Measurements from ENCODE around the gene CSF1R.
"Not testable (repeated sequence)": the region's sequence is repeated elsewhere in the genome, so short reads cannot be mapped to it uniquely, and the experiment has no call there.

The CSF1R gene

GRCh38 chr5:150103678-150104549 is 17.6 kb upstream of the CSF1R start:
- DNase-seq: no peak

DNA sequence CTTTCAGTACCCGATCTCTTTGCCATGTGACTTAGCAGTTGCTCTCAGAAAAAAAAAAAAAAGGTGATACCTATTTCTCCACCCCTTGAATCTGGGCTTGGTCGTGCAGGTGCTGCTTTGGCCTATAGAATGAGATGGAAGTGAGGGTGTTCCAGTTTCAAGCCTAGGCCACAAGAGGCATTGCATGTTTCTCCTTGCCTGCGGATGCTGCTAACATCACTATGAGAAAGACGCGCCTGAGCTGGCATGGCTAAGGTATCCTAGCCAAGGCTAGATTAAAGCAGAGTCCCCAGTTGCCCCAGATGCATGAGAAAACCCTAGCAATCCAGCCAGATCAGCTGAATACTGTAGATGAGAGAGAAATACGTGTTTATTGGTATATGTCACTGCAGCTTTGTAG is 14.7 kb upstream of the CSF1R start:
- no peak for DNase-seq

- DNase-seq: no peak
Measured at GRCh38 chr5:150097152-150097551, 10.8 kb upstream of the CSF1R start.

GRCh38 chr5:150092159-150092787 is 5.9 kb upstream of the CSF1R start:
- DNase-seq: no peak

GRCh38 chr5:150085191-150085912 is 1.0 kb downstream of the CSF1R start:
- DNase-seq: no peak

- not testable (repeated sequence) for DNase-seq
Measured at GRCh38 chr5:150084754-150085153, 1.6 kb downstream of the CSF1R start.

GRCh38 chr5:150082889-150083288 is 3.5 kb downstream of the CSF1R start:
- DNase-seq: no peak

GRCh38 chr5:150082374-150082773 is 4.0 kb downstream of the CSF1R start:
- no peak for DNase-seq

DNA sequence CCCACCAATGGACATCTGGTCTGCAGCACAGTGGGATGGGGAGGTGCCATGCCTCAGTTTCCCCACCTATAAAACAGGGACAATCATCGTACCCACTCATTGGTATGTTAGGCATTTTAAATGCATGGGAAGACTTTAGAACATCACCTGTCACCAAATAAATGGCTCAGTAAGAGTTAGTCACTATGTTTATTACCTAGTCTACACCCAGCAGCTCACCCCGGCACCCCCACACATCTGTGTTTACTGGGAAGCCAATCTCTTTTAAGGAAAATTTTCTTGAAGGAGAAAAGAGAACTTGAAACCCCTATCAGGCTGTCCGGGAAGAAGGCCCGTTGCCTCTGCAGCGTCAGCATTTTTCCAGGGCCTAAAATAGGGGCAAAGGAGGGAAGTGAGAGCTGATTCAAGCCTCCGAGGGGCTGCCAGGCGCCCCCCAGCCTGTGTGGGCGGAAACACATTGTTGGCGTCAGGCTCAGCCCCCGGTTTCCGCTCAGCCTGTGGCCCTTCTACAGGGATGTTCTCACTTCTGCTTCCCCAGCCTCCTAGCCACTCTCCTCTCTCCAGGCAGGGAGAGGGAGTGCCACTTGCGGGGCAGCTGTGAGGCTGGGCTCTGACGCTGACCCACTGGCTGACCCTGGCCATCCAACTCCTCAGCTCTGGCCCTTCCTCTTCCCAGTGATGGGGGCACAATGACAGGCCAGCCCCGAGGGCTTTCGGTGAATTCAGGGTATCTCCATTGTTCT is 4.6 kb downstream of the CSF1R start:
- no peak for DNase-seq

- no peak for DNase-seq
Measured at GRCh38 chr5:150080696-150081435, 5.5 kb downstream of the CSF1R start.

DNA sequence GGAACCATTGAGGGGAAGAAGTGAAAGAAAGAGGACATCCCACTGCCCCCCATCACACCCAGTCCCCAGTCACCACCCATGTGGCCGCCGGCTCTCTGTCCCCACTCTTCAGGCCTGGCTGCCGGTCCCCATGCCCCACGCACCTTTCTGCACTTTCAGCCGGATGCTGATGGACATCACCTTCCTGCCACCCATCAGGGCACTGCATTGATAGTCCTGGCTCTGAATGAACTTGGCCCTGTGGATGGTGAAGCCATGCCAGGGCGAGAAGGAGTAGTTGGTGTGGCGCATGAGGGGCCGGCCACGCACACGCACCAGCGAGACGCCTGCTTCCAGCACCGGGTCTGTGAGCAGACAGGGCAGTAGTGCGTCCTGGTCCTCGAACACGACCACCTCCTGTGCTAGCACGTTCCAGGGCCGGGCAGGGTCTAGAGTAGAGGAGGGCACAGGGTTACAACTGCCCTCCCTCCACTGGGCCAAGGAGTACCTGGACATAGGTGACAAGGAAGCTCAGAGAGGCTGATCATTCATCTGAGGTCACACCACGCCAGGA is 6.4 kb downstream of the CSF1R start:
- no peak for DNase-seq

- DNase-seq: no peak
Measured at GRCh38 chr5:150078802-150079689, 7.3 kb downstream of the CSF1R start.

DNA sequence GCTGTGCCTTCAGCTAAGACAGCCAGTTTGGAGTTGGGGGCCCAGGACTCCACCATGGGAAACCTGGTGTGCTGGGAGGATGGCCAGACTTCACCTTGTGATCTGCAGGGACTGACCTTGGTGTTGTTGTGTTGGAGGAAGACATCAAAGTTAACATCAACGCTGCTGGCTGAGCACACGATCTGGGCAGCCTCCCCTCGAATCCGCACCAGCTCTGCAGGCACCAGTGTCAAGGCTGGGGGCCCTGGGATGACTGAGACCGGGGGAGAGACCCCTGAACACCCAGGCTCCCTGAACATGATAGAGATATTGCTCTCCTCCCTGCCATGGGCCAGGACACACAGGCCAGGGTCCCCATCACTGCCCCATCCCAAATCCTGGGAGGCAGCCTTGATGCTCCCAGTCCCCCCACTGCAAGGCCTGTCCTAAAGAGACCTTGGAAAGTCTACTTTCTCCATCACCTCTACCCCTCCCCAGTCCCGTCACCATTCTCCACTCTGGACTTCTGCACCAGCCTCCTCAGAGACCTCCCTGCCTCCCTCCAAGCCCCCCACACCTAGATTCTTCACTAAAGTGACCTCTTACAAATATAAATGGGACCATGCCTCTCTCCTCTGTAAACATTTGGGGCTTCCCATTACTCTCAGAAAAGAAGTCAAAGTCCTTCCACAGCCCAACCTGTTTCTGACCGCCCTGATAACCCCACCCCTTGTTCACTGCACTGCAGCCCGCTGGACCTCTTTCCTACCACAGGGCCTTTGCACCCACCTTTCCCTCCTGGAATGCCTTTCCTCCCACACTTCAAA is 8.2 kb downstream of the CSF1R start:
- DNase-seq: no peak

DNA sequence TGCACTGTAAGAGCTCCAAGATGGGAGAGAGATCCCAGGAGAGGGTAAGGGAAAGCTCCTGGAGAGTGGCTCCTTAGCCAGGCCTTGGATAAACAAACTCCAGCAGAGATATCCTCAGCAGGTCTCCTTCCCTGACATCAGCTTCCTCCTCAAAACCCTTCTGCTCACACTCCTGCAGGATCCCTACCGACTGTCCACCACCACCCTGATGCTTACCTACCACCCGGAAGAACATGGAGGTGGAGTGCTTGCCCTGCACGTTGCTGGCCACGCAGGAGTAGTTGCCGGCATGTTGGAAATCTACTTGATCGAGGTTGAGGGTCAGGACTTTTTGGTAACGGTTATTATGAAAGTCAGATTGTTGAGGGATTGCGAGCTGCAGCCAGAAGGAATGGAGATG is 9.3 kb downstream of the CSF1R start:
- DNase-seq: no peak

GRCh38 chr5:150075806-150076205 is 10.5 kb downstream of the CSF1R start:
- no peak for DNase-seq

DNA sequence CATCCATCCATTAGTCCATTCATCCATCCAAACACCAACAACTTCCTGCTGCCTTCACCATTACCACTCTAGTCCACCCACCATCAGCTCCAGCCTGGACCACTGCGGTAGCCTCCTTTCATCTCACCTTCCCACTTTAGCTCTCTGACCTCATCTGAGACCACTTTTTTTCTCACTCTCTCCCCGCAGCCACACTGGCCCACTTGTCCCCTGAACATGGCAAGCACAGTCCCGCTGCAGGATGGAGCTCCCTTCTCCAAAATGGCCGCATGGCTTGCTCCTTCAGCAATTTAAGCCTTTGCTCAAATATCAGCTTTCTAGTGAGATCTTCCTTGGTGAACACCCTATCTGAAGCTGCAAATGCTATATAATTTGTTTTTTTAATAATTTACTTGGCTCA is 11.1 kb downstream of the CSF1R start:
- no peak for DNase-seq

- DNase-seq: no peak
Measured at GRCh38 chr5:150073677-150074076, 12.7 kb downstream of the CSF1R start.

GRCh38 chr5:150073086-150073625 is 13.2 kb downstream of the CSF1R start:
- no peak for DNase-seq

- DNase-seq: no peak
Measured at GRCh38 chr5:150070821-150071220, 15.5 kb downstream of the CSF1R start.
